Vagina (tissue), 2 donors: Measurements from ENCODE around the gene IP6K2. TPM values are rescaled to one million over a fixed set of nuclear protein-coding genes. Genes with fewer than 3 reads are reported as not detected.

ENCODE experiments used
- DNase-seq, 2 donors: peaks; one replicate each; pipeline ENCODE4 v3.0.0-alpha.2; 2017; ENCODE audit errors: extremely low spot score in 2 of 2
- H3K27ac ChIP-seq: fragments of 200-600 bp; sonication (generic); one replicate; pipeline ENCODE4 v1.5.1; 2019
- H3K27me3 ChIP-seq: fragments of 200-600 bp; sonication (generic); one replicate; pipeline ENCODE4 v1.5.1; 2019
- H3K36me3 ChIP-seq, 2 donors: fragments of 200-600 bp; sonication (generic); one replicate each; pipeline ENCODE4 v1.5.1; 2017 to 2019
- H3K4me1 ChIP-seq: fragments of 200-600 bp; sonication (generic); one replicate; pipeline ENCODE4 v1.5.1; 2019
- H3K4me3 ChIP-seq, 2 donors: fragments of 200-600 bp; sonication (generic); 1 replicate in 1 of 2; 2 replicates in 1 of 2; pipeline ENCODE4 v1.5.1; 2016 to 2019
- H3K9me3 ChIP-seq: fragments of 200-600 bp; sonication (generic); one replicate; pipeline ENCODE4 v1.5.1; 2019
- CTCF ChIP-seq, 3 experiments: fragments of 450-650 bp in 2 of 3; fragments of 200-600 bp in 1 of 3; sonication (generic) in 1 of 3; IDR thresholded peaks; one replicate each; pipeline ENCODE4 v1.5.1; 2017 to 2019; ENCODE audit warnings: antibody characterized with exemption in 3 of 3, mild to moderate bottlenecking in 2 of 3, moderate library complexity in 2 of 3
- POLR2A ChIP-seq, 2 donors: fragments of 450-650 bp; IDR thresholded peaks; one replicate each; pipeline ENCODE4 v1.6.1; 2017; ENCODE audit warnings: antibody characterized with exemption in 2 of 2, mild to moderate bottlenecking in 2 of 2, moderate library complexity in 2 of 2
- POLR2AphosphoS5 ChIP-seq, 2 donors: sonication (generic); formaldehyde crosslinking; IDR thresholded peaks; one replicate each; pipeline ENCODE4 v1.9.0; 2017; ENCODE audit warnings: antibody characterized with exemption in 2 of 2, mild to moderate bottlenecking in 2 of 2, low read depth in 1 of 2; ENCODE audit not compliant: insufficient read depth in 1 of 2
- intact Hi-C: fragments of 100-400 bp; cut with DNase I; formaldehyde crosslinking; loops from one replicate; pipeline ENCODE4 v1.15.1; 2023
- total RNA-seq: library from RNA; depleted of rRNA; stranded (reverse); fragments of >200 nt; gene quantifications from one replicate; pipeline ENCODE4 v1.2.3, GENCODE V29; 2016

The IP6K2 gene
- total RNA-seq, 1 donor from 2014 or later: 119 TPM

- H3K36me3 ChIP-seq: peaks cover 0 to 6% of the 10 kb centered on the region in 2 donors
- H3K27me3 ChIP-seq: no peaks in the 10 kb centered on the region
- DNase-seq: no peak
- intact Hi-C loops: no loop called here
- peaks cover 63% of the 10 kb centered on the region for H3K4me1 ChIP-seq
- no peak overlapping the region for H3K27ac ChIP-seq
- H3K4me3 ChIP-seq: no peak overlapping the region
- TF ChIP-seq POLR2AphosphoS5 (IDR thresholded peaks at IDR 0.05; ENCODE audit: insufficient read depth in 1 of 2, low read depth in 1 of 2): no peak
- TF ChIP-seq POLR2A (IDR thresholded peaks at IDR 0.05): no peak
- no peak for TF ChIP-seq CTCF (IDR thresholded peaks at IDR 0.05)
- no peaks in the 10 kb centered on the region for H3K9me3 ChIP-seq
These were observed 9.9 kb downstream of the IP6K2 start for GRCh38 chr3:48707157-48707556.

- intact Hi-C loops: no loop called here
- no peaks in the 10 kb centered on the region for H3K36me3 ChIP-seq
- H3K4me1 ChIP-seq: peaks cover 42% of the 10 kb centered on the region
- H3K4me3 ChIP-seq: no peak overlapping the region
- no peak overlapping the region for H3K27ac ChIP-seq
- H3K27me3 ChIP-seq: no peaks in the 10 kb centered on the region
- no peaks in the 10 kb centered on the region for H3K9me3 ChIP-seq
- DNase-seq: no peak
- no peak for TF ChIP-seq POLR2AphosphoS5 (IDR thresholded peaks at IDR 0.05; ENCODE audit: insufficient read depth in 1 of 2, low read depth in 1 of 2)
- no peak for TF ChIP-seq CTCF (IDR thresholded peaks at IDR 0.05)
- no peak for TF ChIP-seq POLR2A (IDR thresholded peaks at IDR 0.05)
These were observed 14.6 kb downstream of the IP6K2 start for GRCh38 chr3:48702320-48702920.

GRCh38 chr3:48700731-48701405 lies 16.2 kb downstream of the IP6K2 start:
- Histone ChIP-seq H3K4me1 (peaks cover 49% of the 10 kb centered on the region), H3K27ac (no peak overlapping the region), H3K4me3 (no peak overlapping the region), H3K9me3 (no peaks in the 10 kb centered on the region), H3K27me3 (no peaks in the 10 kb centered on the region), H3K36me3 (no peaks in the 10 kb centered on the region)
- no peak for DNase-seq
- no peak for TF ChIP-seq POLR2AphosphoS5 (IDR thresholded peaks at IDR 0.05; ENCODE audit: insufficient read depth in 1 of 2, low read depth in 1 of 2)
- intact Hi-C loops: no loop called here

GRCh38 chr3:48698891-48699290 lies 18.1 kb downstream of the IP6K2 start:
- TF ChIP-seq CTCF (IDR thresholded peaks at IDR 0.05) (no peak), POLR2A (IDR thresholded peaks at IDR 0.05) (no peak), POLR2AphosphoS5 (IDR thresholded peaks at IDR 0.05; ENCODE audit: insufficient read depth in 1 of 2, low read depth in 1 of 2) (no peak)
- H3K4me3 ChIP-seq: no peak overlapping the region
- peaks cover 61% of the 10 kb centered on the region for H3K4me1 ChIP-seq
- no peaks in the 10 kb centered on the region for H3K27me3 ChIP-seq
- peaks cover 0 to 5% of the 10 kb centered on the region in 2 donors for H3K36me3 ChIP-seq
- H3K27ac ChIP-seq: no peak overlapping the region
- no peak for DNase-seq
- H3K9me3 ChIP-seq: no peaks in the 10 kb centered on the region
- intact Hi-C loops: no loop called here

- TF ChIP-seq POLR2AphosphoS5 (IDR thresholded peaks at IDR 0.05; ENCODE audit: insufficient read depth in 1 of 2, low read depth in 1 of 2) (no peak), CTCF (IDR thresholded peaks at IDR 0.05) (no peak), POLR2A (IDR thresholded peaks at IDR 0.05) (no peak)
- H3K36me3 ChIP-seq: peaks cover 0 to 14% of the 10 kb centered on the region in 2 donors
- no peak overlapping the region for H3K27ac ChIP-seq
- no peak overlapping the region for H3K4me3 ChIP-seq
- no peaks in the 10 kb centered on the region for H3K27me3 ChIP-seq
- H3K9me3 ChIP-seq: no peaks in the 10 kb centered on the region
- intact Hi-C loops: no loop called here
- no peak for DNase-seq
- peaks cover 61% of the 10 kb centered on the region for H3K4me1 ChIP-seq
These were observed 19.1 kb downstream of the IP6K2 start for GRCh38 chr3:48697952-48698351.
